ENCODE results near the gene HMGCL. TPM values are rescaled to one million over a fixed set of nuclear protein-coding genes. Genes with fewer than 3 reads are reported as not detected.
"Not testable (repeated sequence)": the region's sequence is repeated elsewhere in the genome, so short reads cannot be mapped to it uniquely, and the experiment has no call there.

The HMGCL gene
- polyA plus RNA-seq, 1 experiment = 39.5 TPM

DNA sequence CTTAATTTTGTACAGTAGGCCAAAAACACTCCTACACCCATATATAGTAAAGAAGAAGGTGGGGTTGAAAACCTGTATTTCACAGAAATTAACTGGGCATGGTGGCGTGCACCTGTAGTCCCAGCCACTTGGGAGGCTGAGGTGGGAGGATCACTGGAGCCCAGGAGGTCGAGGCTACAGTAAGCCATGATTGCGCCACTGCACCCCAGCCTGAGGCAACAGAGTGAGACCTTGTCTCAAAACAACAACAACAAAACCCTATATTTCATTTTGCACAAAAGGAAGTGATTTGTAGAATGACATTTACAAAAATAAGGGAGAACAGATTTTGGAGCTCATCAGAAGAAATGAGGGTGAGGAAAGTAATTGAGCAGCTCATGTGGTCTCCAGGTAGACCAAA, 36.5 kb downstream of the HMGCL start:
- DNase-seq (ENCODE audit: low read depth, low spot score) = no peak
- Histone ChIP-seq H3K4me3 (ENCODE audit: low read depth, low read length) (no peak overlapping the region), H3K9me3 (ENCODE audit: control insufficient read depth, insufficient read depth, low read length) (no peaks in the 10 kb centered on the region; the same call in 1 of the 2 replicates), H3K27ac (ENCODE audit: low read depth, low read length) (no peak overlapping the region), H3K27me3 (ENCODE audit: control insufficient read depth, insufficient read depth, low read length) (no peaks in the 10 kb centered on the region)
- TF ChIP-seq, protein P1, sequence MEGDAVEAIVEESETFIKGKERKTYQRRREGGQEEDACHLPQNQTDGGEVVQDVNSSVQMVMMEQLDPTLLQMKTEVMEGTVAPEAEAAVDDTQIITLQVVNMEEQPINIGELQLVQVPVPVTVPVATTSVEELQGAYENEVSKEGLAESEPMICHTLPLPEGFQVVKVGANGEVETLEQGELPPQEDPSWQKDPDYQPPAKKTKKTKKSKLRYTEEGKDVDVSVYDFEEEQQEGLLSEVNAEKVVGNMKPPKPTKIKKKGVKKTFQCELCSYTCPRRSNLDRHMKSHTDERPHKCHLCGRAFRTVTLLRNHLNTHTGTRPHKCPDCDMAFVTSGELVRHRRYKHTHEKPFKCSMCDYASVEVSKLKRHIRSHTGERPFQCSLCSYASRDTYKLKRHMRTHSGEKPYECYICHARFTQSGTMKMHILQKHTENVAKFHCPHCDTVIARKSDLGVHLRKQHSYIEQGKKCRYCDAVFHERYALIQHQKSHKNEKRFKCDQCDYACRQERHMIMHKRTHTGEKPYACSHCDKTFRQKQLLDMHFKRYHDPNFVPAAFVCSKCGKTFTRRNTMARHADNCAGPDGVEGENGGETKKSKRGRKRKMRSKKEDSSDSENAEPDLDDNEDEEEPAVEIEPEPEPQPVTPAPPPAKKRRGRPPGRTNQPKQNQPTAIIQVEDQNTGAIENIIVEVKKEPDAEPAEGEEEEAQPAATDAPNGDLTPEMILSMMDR (IDR thresholded peaks at IDR 0.05; ENCODE audit: low read depth, low read length) = no peak
- ChIA-PET CTCF (interaction anchor here (0.6 to 2.0 kb wide), 3 partner anchors 13 to 21 kb away, joined by 3 to 8 read pairs (median 3); no protein-coding TSS in a partner anchor), POLR2A (interaction anchor here (0.6 to 1.5 kb wide), 2 partner anchors 9 to 46 kb away, joined by 3 read pairs; partner anchors contain the start of gene ELOA)

DNA sequence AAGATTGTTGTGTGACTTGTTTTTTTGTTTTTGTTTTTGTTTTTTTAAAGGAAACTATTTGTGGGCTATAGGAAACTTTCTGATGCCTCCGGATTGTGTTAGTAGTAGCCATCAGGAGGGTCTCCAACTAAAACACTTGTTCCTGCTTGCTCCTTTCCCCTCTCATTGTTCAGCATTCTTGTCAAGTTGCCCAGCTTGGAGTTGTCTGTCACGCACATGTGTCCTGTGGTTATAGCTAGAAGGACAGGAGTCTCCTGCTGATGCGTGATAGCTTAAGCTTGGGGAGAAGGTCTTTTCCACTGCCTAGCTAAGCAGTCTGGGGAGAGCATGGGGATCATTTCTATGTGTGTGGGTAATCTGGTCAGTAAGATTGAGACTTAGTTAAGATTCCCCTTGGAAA, 37.5 kb downstream of the HMGCL start:
- no peak for DNase-seq (ENCODE audit: low read depth, low spot score)
- CTCF ChIA-PET = interaction anchor here (0.6 to 2.0 kb wide), 3 partner anchors 16 to 38 kb away, joined by 3 to 8 read pairs (median 5); partner anchors contain the start of gene HMGCL
- Histone ChIP-seq H3K27me3 (ENCODE audit: control insufficient read depth, insufficient read depth, low read length) (no peaks in the 10 kb centered on the region), H3K9me3 (ENCODE audit: control insufficient read depth, insufficient read depth, low read length) (no peaks in the 10 kb centered on the region; the same call in 1 of the 2 replicates), H3K4me3 (ENCODE audit: low read depth, low read length) (no peak overlapping the region), H3K27ac (ENCODE audit: low read depth, low read length) (no peak overlapping the region)
- TF ChIP-seq, protein P1 (IDR thresholded peaks at IDR 0.05; ENCODE audit: low read depth, low read length) = no peak
- POLR2A ChIA-PET = interaction anchor here (0.6 kb wide), 1 partner anchor 45 kb away, joined by 3 read pairs; the partner anchor contains the start of gene ELOA

GRCh38 chr1:23784846-23785245, 40.4 kb downstream of the HMGCL start:
- ChIA-PET CTCF (no interaction called here), POLR2A (no interaction called here)
- Histone ChIP-seq H3K27me3 (ENCODE audit: control insufficient read depth, insufficient read depth, low read length) (no peaks in the 10 kb centered on the region), H3K27ac (ENCODE audit: low read depth, low read length) (no peak overlapping the region), H3K9me3 (ENCODE audit: control insufficient read depth, insufficient read depth, low read length) (no peaks in the 10 kb centered on the region), H3K4me3 (ENCODE audit: low read depth, low read length) (no peak overlapping the region)
- DNase-seq (ENCODE audit: low read depth, low spot score) = no peak
- TF ChIP-seq, protein P1 (IDR thresholded peaks at IDR 0.05; ENCODE audit: low read depth, low read length) = no peak

GRCh38 chr1:23783141-23783540, 42.1 kb downstream of the HMGCL start:
- CTCF ChIA-PET = interaction anchor here (2.0 kb wide), 1 partner anchor 11 kb away, joined by 7 read pairs; no protein-coding TSS in a partner anchor
- DNase-seq (ENCODE audit: low read depth, low spot score); H3K27me3 ChIP-seq (ENCODE audit: control insufficient read depth, insufficient read depth, low read length); H3K4me3 ChIP-seq (ENCODE audit: low read depth, low read length); H3K27ac ChIP-seq (ENCODE audit: low read depth, low read length); POLR2A ChIA-PET; H3K9me3 ChIP-seq (ENCODE audit: control insufficient read depth, insufficient read depth, low read length): not testable (repeated sequence)

DNA sequence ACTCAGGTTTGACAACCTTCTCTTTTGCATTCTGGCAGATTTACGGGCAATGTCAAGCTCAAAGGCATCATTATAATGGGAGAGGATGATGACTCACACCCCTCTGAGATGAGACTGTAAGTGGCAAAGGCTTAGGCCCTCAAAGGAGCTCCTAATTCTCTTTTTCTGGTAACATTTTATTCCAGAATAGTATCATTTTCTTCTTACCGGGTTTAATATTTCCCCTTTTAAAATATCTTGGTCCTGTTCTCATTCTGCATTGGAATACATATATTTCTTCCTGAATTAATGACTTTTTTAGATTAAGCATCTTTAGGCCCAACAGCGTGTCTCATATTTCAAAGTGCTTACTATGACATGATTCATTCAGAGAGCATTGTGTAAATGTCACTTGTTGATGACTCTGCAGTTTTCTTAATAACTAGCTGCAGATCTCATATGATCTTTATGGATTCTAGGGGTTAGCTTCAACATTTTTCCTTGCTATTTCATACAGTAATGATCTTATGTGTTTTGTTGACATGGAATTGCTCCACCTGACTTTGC, 45.3 kb downstream of the HMGCL start:
- H3K27ac ChIP-seq (ENCODE audit: low read depth, low read length) = peak overlapping the region; percentile 12
- no peak for DNase-seq (ENCODE audit: low read depth, low spot score)

More for the DNA sequence above, 45.3 kb downstream of the HMGCL start:
- ChIA-PET CTCF (interaction anchor here (0.8 to 1.8 kb wide), 4 partner anchors 9 to 136 kb away, joined by 3 to 11 read pairs (median 3); partner anchors contain the start of gene RPL11), POLR2A (interaction anchor here (0.7 to 1.3 kb wide), 6 partner anchors 10 to 89 kb away, joined by 3 to 11 read pairs (median 3); partner anchors contain the start of genes HMGCL, LYPLA2 and RPL11)
- TF ChIP-seq, protein P1 (IDR thresholded peaks at IDR 0.05; ENCODE audit: low read depth, low read length) = no peak
- Histone ChIP-seq H3K27me3 (ENCODE audit: control insufficient read depth, insufficient read depth, low read length) (no peaks in the 10 kb centered on the region), H3K4me3 (ENCODE audit: low read depth, low read length) (peak overlapping the region; percentile 85), H3K9me3 (ENCODE audit: control insufficient read depth, insufficient read depth, low read length) (no peaks in the 10 kb centered on the region)
